GM12865 (cell line): ENCODE measurements around the gene CYB561A3.

ENCODE experiments used
- DNase-seq: peaks from one replicate; pipeline ENCODE4 v3.0.0; 2010; ENCODE audit warnings: low read depth
- H3K4me3 ChIP-seq: 2 replicates; pipeline ENCODE4 v1.5.1; 2011; ENCODE audit warnings: mild to moderate bottlenecking, low read depth, low read length, control low read depth
- CTCF ChIP-seq: IDR thresholded peaks from 2 replicates; pipeline ENCODE4 v1.5.1; 2011; ENCODE audit warnings: low read length, control low read depth, low read depth, inconsistent platforms; ENCODE audit not compliant: insufficient read depth; ENCODE audit errors: missing control alignments

CYB561A3 gene

GRCh38 chr11:61343792-61344745 lies 17.6 kb downstream of the CYB561A3 start:
- no peak for DNase-seq
- no peak for TF ChIP-seq CTCF
- H3K4me3 ChIP-seq: no peak overlapping the region

- DNase-seq: no peak
- H3K4me3 ChIP-seq: no peak overlapping the region
- TF ChIP-seq CTCF: no peak
Measured at GRCh38 chr11:61342207-61342803, 19.4 kb downstream of the CYB561A3 start.

GRCh38 chr11:61341706-61342105 lies 20.0 kb downstream of the CYB561A3 start:
- no peak for TF ChIP-seq CTCF
- DNase-seq: no peak
- H3K4me3 ChIP-seq: no peak overlapping the region

GRCh38 chr11:61340979-61341378 lies 20.7 kb downstream of the CYB561A3 start:
- no peak for DNase-seq
- TF ChIP-seq CTCF: no peak
- H3K4me3 ChIP-seq: no peak overlapping the region

GRCh38 chr11:61339490-61339878 lies 22.2 kb downstream of the CYB561A3 start:
- TF ChIP-seq CTCF: no peak
- no peak for DNase-seq
- no peak overlapping the region for H3K4me3 ChIP-seq

GRCh38 chr11:61338783-61339489 lies 22.7 kb downstream of the CYB561A3 start:
- TF ChIP-seq CTCF: no peak
- no peak for DNase-seq
- H3K4me3 ChIP-seq: no peak overlapping the region
